HG02798 (cell line): ENCODE data around the gene UBE2F.
"Not testable (repeated sequence)": the region's sequence is repeated elsewhere in the genome, so short reads cannot be mapped to it uniquely, and the experiment has no call there.

ENCODE experiments used
- ATAC-seq: cut with Tn5 transposase; IDR thresholded peaks from one replicate; pipeline ENCODE4 v1.9.1; 2021; ENCODE audit warnings: mild to moderate bottlenecking; ENCODE audit not compliant: unreplicated experiment, poor library complexity

UBE2F gene

DNA sequence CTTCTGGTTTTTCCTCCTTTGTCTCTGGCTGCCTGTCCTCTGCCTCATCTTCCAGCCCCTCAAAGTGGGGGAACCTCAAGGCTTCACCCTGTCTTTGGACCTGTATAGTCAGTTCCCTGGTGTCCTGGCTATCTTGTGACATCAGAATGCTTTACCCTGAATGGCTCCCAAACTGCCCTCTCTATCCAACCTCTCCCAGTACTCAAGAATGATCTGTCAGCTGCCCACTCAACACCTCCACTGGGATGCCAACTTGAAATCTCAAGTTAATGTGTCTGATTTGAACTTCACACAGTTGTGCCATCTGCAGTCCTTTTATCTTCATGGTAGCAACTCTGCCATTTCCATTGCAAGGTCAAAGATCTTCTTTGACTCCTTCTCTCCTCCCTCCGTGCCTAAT, 43.8 kb downstream of the UBE2F start:
- ATAC-seq: no peak

GRCh38 chr2:238013806-238014205, 47.0 kb downstream of the UBE2F start:
- no peak for ATAC-seq

- ATAC-seq: no peak
These were observed 48.9 kb downstream of the UBE2F start for GRCh38 chr2:238015705-238016104.

GRCh38 chr2:238016526-238016925, 49.7 kb downstream of the UBE2F start:
- no peak for ATAC-seq

GRCh38 chr2:238019962-238020361, 53.1 kb downstream of the UBE2F start:
- ATAC-seq: no peak

DNA sequence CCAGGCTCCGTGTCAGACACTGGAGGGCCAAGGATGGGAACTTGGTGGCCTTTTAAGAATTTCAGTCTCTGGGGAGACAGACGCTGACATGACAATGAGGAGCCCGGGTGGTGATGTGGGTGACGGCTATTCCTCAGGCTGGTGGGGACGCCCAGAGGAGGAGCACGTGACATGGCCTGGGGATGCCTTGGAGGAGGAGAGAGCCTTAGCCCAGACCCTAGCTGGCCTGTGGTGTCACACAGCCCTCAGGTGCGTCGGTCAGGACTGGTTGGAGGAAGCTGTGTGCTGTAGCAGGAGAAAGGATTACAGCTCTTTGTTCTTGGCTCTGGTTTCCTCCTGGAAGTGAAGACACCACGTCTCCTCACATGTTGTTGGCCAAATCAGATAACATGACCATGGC, 54.0 kb downstream of the UBE2F start:
- ATAC-seq: no peak

DNA sequence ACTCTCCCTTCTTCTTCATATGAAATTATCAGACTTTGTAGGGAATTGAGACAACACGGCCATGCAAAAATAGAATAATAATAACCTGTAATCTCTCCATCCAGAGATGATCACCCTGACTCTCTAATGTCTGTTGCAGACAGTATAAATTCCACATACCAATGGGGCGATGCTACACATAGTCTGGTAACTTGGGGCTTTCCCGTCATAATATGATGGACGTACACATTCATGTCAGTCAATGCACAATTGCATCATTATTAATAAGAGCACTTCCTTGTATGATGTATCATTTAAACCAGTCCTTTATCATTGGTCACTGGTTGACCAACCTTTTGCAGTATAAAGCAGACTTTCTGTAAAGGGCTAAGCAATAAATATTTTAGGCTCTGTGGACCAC, 54.5 kb downstream of the UBE2F start:
- ATAC-seq: no peak

DNA sequence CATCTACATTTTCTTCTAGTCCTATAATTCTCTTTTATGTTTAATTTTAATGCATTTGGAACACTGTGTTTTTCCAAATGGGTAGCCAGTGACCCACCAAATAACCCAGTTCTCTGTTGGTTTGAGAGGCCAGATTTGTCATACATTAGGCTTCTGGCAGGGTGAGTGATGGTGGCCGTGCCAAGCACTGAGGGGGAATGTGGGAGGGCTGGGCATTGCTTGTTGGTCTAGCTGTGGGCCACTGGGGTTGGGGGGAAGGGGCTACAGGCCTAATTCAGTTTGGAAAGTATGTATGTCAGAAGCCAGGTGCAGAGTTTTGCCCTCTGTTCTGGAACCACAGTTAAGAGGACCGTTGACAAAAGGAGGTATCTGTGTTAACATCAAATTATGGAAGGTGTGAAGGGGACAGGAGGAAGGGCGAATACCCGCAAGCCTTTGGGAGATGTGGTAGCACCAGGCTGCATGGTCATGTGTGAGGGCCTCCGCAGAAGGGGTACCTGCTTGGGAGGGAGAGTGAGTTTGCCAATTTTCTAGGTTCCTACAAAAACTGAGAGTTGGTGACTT, 55.9 kb downstream of the UBE2F start:
- no peak for ATAC-seq

- no peak for ATAC-seq
These were observed 56.8 kb downstream of the UBE2F start for GRCh38 chr2:238023608-238024007.

DNA sequence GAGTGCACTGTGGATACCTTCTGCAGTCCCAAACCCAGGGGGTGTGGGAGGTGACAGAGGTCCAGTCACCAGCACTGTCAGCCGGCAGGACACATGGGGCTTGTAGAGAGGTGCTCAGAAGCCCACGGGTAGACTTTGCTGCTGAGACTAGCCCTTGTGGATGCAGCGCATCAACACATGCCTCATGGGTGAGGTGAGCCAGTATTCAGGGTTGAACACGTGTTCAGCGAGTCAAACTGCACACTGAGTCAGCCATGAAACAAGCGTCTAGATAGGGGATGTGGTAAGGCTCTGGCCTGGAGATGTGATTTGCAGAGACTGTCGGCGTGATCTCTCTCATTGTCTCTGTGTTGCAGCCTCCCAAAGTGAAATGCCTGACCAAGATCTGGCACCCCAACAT, 58.2 kb downstream of the UBE2F start:
- no peak for ATAC-seq

GRCh38 chr2:238025741-238026360, 59.0 kb downstream of the UBE2F start:
- ATAC-seq: no peak

DNA sequence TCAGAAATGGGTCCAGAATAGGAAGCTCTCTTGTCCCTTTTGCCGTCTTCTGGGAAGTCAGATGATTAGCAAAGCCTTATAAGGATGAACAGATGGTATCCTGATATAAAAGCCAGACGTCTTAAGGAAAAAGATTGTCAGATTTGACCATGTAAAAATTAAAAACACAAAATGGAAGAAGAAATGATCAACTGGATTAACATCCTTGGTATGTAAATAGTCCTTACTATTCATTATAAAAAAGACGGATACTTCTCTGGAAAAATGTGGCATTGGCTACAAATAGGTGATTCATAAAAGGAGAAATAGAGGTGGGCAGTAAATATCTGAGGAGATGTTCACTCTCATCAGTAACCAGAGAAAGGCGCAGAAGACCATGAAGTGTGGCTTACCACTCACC, 60.2 kb downstream of the UBE2F start:
- no peak for ATAC-seq

GRCh38 chr2:238027591-238028415, 61.0 kb downstream of the UBE2F start:
- no peak for ATAC-seq

DNA sequence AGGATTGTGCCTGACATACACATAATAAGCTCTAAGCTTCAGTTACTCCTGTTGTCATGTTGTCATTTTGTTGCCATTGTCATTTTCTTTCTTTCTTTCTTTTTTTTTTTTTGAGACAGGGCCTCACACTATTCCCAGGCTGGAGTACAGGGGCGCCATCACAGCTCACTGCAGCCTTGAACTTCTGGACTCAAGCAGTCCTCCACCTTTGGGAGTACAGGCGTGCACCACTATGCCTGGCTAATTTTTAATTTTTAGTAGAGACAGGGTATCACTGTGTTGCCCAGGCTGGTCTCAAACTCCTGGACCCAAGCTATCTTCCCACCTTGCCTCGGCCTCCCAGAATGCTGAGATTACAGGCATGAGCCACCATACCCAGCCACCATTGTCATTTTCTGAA, 63.0 kb downstream of the UBE2F start:
- no peak for ATAC-seq

DNA sequence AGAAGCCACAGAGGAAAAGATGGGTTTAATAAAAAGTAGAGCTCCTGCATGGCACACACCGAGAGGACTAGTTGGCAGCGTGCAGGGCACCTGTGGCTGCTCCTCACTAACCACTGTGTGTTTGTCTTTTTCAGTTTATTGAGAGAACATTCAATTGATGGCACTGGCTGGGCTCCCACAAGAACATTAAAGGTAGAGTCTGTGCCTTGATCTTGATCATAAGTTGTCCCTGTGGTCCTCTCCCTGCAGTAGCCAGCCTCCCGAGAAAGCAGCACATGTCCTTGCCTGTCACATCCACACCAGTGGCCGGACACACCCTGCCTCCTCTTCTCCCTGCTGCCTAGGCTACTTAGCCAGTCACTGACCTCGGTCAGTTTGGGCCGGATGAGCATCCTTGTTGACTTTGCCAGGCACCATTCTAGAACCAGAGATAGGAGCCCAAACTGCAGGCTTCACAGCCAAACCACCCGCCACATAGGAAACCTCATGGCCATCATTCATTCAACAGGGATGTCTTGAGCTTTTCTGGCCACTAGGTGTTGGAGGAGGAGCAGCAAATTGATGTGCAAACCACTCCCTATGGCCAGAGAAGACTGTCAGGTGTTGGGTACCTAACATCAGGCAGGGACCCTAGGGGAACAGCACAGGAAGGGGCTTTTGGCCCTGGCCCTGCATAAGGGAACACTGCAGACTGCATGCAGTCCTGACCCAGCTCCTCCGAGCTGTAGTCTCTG, 63.8 kb downstream of the UBE2F start:
- no peak for ATAC-seq

DNA sequence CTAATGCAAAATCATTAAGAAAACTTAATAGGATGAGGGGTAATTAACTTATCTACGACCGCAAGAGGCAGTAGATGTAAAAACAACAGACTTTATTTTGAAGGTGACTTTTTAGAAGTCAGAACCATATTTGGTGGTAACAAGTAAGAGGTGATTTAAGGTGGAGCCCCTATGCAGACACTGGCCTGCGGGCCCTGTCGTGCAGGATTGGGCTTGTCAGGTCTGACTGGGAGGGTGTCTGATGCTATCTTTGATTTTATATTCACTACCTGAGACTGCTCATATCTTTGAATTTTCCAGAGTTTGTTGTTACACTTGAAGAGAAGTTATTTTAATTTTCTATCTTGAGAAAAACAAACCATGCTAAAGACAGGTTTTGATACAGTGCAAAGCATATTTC, 64.9 kb downstream of the UBE2F start:
- no peak for ATAC-seq

DNA sequence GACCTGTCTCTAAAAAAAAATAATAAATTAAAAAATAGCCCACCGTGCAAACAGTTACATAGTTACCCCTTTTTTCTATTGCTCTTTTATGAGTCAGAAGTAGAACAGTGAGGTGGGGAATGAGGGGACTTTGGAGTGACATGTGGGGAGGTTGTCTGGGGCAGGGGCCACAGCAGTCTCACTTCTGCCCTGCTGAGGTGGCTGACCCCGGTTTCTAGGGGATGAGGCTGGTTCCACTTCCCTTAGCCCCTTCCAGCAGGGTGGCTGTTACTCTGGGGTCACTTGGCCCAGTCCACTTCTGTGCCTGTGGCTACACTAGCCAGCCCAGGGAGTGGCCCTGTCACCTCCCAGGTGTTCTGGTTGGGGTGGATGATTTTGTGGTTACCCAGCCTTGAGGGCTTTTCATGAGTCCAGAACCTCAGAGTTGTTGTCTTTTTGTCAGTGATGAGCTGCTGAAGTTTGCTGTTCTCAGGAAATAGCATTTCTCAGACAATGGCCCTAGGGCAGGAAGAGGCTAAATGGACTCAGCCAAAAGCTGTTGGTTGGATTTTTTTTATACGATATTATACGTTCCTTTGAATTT, 66.0 kb downstream of the UBE2F start:
- no peak for ATAC-seq

DNA sequence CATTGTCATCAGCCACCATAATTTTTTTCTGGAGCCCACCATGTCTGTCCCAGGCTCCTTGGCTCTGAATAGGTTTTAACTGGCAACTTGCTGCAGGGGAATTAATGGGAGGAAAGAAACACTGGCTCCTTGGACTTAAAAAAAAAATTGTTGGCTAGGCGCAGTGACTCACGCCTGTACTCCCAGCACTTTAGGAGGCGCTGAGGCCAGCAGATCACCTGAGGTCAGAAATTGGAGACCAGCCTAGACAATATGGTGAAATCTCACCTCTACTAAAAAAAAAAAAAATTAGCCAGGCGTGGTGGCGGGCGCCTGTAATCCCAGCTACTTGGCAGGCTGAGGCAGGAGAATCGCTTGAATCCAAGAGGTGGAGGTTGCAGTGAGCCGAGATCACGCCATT, 67.2 kb downstream of the UBE2F start:
- not testable (repeated sequence) for ATAC-seq

- ATAC-seq: no peak
These were observed 71.4 kb downstream of the UBE2F start for GRCh38 chr2:238038203-238038602.

GRCh38 chr2:238039151-238039550, 72.3 kb downstream of the UBE2F start:
- no peak for ATAC-seq

DNA sequence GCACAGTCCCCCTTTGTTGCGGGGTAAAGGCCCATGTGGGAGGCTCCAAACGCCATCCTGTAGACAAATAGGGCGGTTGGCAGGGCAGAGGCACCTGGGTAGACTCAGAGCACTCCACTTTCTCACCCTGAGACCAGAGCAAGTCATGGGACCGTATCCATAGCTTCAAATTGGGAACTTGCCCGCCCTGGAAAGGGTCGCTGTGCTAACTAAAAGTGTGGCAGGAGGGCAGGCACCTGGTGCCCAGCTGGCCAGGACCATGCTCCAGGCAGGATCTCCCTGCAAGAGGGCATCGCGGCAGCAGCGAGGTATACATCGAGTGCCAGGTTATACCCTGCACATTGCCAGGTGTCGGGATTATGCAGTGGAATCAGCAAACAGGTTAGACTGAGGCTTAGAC, 73.2 kb downstream of the UBE2F start:
- no peak for ATAC-seq
